Chondrocyte (in vitro differentiated cells): ENCODE measurements around the gene WDR86. TPM values are rescaled to one million over a fixed set of nuclear protein-coding genes. Genes with fewer than 3 reads are reported as not detected.

ENCODE experiments used
- DNase-seq: peaks from one replicate; pipeline ENCODE4 v3.0.0; 2021; ENCODE audit warnings: mixed read lengths, low spot score
- H3K27ac Mint-ChIP-seq: one replicate; pipeline ENCODE4 v1.8.0; 2021; ENCODE audit warnings: mild to moderate bottlenecking, moderate library complexity, mixed read lengths; ENCODE audit not compliant: unreplicated experiment
- H3K27me3 Mint-ChIP-seq: 2 replicates; pipeline ENCODE4 v1.8.0; 2021; ENCODE audit warnings: low read depth, mixed read lengths
- H3K36me3 Mint-ChIP-seq: 2 replicates; pipeline ENCODE4 v1.8.0; 2021; ENCODE audit warnings: low read depth, mixed read lengths
- H3K4me1 Mint-ChIP-seq: 2 replicates; pipeline ENCODE4 v1.8.0; 2021; ENCODE audit warnings: low read depth, mild to moderate bottlenecking, mixed read lengths
- H3K4me3 Mint-ChIP-seq: one replicate; pipeline ENCODE4 v1.8.0; 2021; ENCODE audit warnings: mild to moderate bottlenecking, moderate library complexity, mixed read lengths; ENCODE audit not compliant: unreplicated experiment
- H3K9me3 Mint-ChIP-seq: 2 replicates; pipeline ENCODE4 v1.8.0; 2021; ENCODE audit warnings: low read depth, mixed read lengths
- CTCF ChIP-seq: fragments of 200-600 bp; sonication (generic); IDR thresholded peaks from 2 replicates; pipeline ENCODE4 v1.5.0; 2021; ENCODE audit warnings: antibody characterized with exemption, mild to moderate bottlenecking, moderate library complexity
- total RNA-seq: library from RNA; stranded (reverse); gene quantifications from 3 replicates; pipeline ENCODE4 v1.2.1, GENCODE V29; 2021

The WDR86 gene
- total RNA-seq, 1 donor from 2014 or later: not detected

- no peak overlapping the region for H3K27ac Mint-ChIP-seq
Measured at GRCh38 chr7:151348970-151349369, 60.9 kb downstream of the WDR86 start.

GRCh38 chr7:151347200-151347599 is 62.6 kb downstream of the WDR86 start:
- peaks cover 17% of the 10 kb centered on the region for H3K36me3 Mint-ChIP-seq
- H3K9me3 Mint-ChIP-seq: no peaks in the 10 kb centered on the region
- TF ChIP-seq CTCF: no peak
- no peaks in the 10 kb centered on the region for H3K27me3 Mint-ChIP-seq
- H3K4me3 Mint-ChIP-seq: no peak overlapping the region
- DNase-seq: no peak
- no peak overlapping the region for H3K27ac Mint-ChIP-seq
- peaks cover 23% of the 10 kb centered on the region for H3K4me1 Mint-ChIP-seq

More at GRCh38 chr7:151348970-151349369, 60.9 kb downstream of the WDR86 start:
- no peaks in the 10 kb centered on the region for H3K27me3 Mint-ChIP-seq
- TF ChIP-seq CTCF: no peak
- no peak overlapping the region for H3K4me3 Mint-ChIP-seq
- peaks cover 20% of the 10 kb centered on the region for H3K36me3 Mint-ChIP-seq
- DNase-seq: no peak
- peaks cover 8% of the 10 kb centered on the region for H3K4me1 Mint-ChIP-seq
- H3K9me3 Mint-ChIP-seq: no peaks in the 10 kb centered on the region

- Mint-ChIP-seq H3K27ac (no peak overlapping the region), H3K27me3 (no peaks in the 10 kb centered on the region), H3K4me3 (no peak overlapping the region), H3K4me1 (peaks cover 24% of the 10 kb centered on the region), H3K36me3 (peaks cover 12% of the 10 kb centered on the region), H3K9me3 (no peaks in the 10 kb centered on the region)
- no peak for TF ChIP-seq CTCF
- no peak for DNase-seq
Measured at GRCh38 chr7:151346470-151346769, 63.4 kb downstream of the WDR86 start.

GRCh38 chr7:151345576-151346469 is 64.0 kb downstream of the WDR86 start:
- Mint-ChIP-seq H3K4me1 (peaks cover 24% of the 10 kb centered on the region), H3K27me3 (no peaks in the 10 kb centered on the region), H3K4me3 (no peak overlapping the region), H3K36me3 (peaks cover 10% of the 10 kb centered on the region), H3K27ac (no peak overlapping the region), H3K9me3 (no peaks in the 10 kb centered on the region)
- TF ChIP-seq CTCF: no peak
- no peak for DNase-seq

GRCh38 chr7:151343516-151343915 is 66.3 kb downstream of the WDR86 start:
- Mint-ChIP-seq H3K27ac (no peak overlapping the region), H3K4me3 (peak overlapping the region; percentile 35), H3K27me3 (no peaks in the 10 kb centered on the region), H3K36me3 (peaks cover 10% of the 10 kb centered on the region), H3K9me3 (no peaks in the 10 kb centered on the region), H3K4me1 (peaks cover 16% of the 10 kb centered on the region)
- no peak for DNase-seq
- TF ChIP-seq CTCF: no peak
